HL-60 (cell line): ENCODE data around the gene NAA10.

Experiments used
- DNase-seq, 2 experiments: peaks; one replicate each; pipeline ENCODE4 v3.0.0-alpha.2; 2010 to 2020; ENCODE audit warnings: low read depth in 1 of 2, low spot score in 1 of 2
- H3K27ac ChIP-seq: fragments of 250-450 bp; sonication (Bioruptor Pico); replicated peaks from 2 replicates; pipeline ENCODE4 v1.5.1; 2020; ENCODE audit warnings: mild to moderate bottlenecking, moderate library complexity
- H3K27me3 ChIP-seq: fragments of 250-450 bp; sonication (Bioruptor Pico); 2 replicates; pipeline ENCODE4 v1.5.1; 2021; ENCODE audit warnings: mild to moderate bottlenecking, moderate library complexity; ENCODE audit not compliant: insufficient read depth, poor library complexity, severe bottlenecking
- H3K4me3 ChIP-seq: replicated peaks from 2 replicates; pipeline ENCODE4 v1.5.1; 2011; ENCODE audit warnings: mild to moderate bottlenecking, control low read depth, low read length; ENCODE audit not compliant: insufficient read depth
- CTCF ChIP-seq: IDR thresholded peaks from one replicate; pipeline ENCODE4 v1.5.1; 2011; ENCODE audit warnings: low read length, control low read depth, inconsistent platforms; ENCODE audit not compliant: insufficient read depth
- GABPA ChIP-seq: IDR thresholded peaks from 2 replicates; pipeline ENCODE4 v1.6.1; 2012; ENCODE audit warnings: low read depth
- POLR2AphosphoS5 ChIP-seq: IDR thresholded peaks from 2 replicates; pipeline ENCODE4 v1.6.1; 2012; ENCODE audit warnings: low read depth
- REST ChIP-seq: IDR thresholded peaks from 2 replicates; pipeline ENCODE4 v1.6.1; 2012; ENCODE audit warnings: low read depth; ENCODE audit not compliant: insufficient replicate concordance
- SPI1 ChIP-seq: IDR thresholded peaks from 2 replicates; pipeline ENCODE4 v1.6.1; 2012; ENCODE audit warnings: low read depth, mild to moderate bottlenecking, borderline replicate concordance

NAA10 gene

GRCh38 chrX:153885968-153886903 is 48.6 kb downstream of the NAA10 start, which contains the start of gene L1CAM:
Gene L1CAM, minus strand, starts transcription at chrX:153886173. Its CDS starts 10,337 bp downstream, at chrX:153875836.
- no peak for DNase-seq
- TF ChIP-seq GABPA (no peak), REST (no peak), SPI1 (no peak), POLR2AphosphoS5 (no peak), CTCF (no peak)
- Histone ChIP-seq H3K4me3 (no peak within 1 kb of the TSS), H3K27ac (no peak within 1 kb of the TSS), H3K27me3 (peaks cover 18% of the 10 kb centered on the region)

- Histone ChIP-seq H3K4me3 (no peak overlapping the region), H3K27ac (no peak overlapping the region), H3K27me3 (peaks cover 18% of the 10 kb centered on the region)
- no peak for DNase-seq
- no peak for TF ChIP-seq CTCF
- TF ChIP-seq SPI1, result no peak
- no peak for TF ChIP-seq POLR2AphosphoS5
- no peak for TF ChIP-seq GABPA
- TF ChIP-seq REST, result no peak
Measured at GRCh38 chrX:153885208-153885787, 49.5 kb downstream of the NAA10 start.

- H3K27ac ChIP-seq, result no peak overlapping the region
- peaks cover 18% of the 10 kb centered on the region for H3K27me3 ChIP-seq
- no peak for DNase-seq
- no peak overlapping the region for H3K4me3 ChIP-seq
- TF ChIP-seq REST (no peak), GABPA (no peak), CTCF (no peak), SPI1 (no peak), POLR2AphosphoS5 (no peak)
Measured at GRCh38 chrX:153884590-153884989, 50.2 kb downstream of the NAA10 start.
